Breast epithelium (tissue), 4 donors: ENCODE measurements around the gene CLDND1. TPM values are rescaled to one million over a fixed set of nuclear protein-coding genes. Genes with fewer than 3 reads are reported as not detected.

Experiments used
- DNase-seq, 2 donors: peaks; one replicate each; pipeline ENCODE4 v3.0.0-alpha.2; 2019; ENCODE audit warnings: low spot score in 2 of 2
- H3K27ac ChIP-seq, 2 donors: fragments of 200-600 bp; sonication (generic) in 1 of 2; one replicate each; pipeline ENCODE4 v1.5.1; 2016 to 2019; ENCODE audit warnings: mild to moderate bottlenecking in 1 of 2
- H3K27me3 ChIP-seq, 2 donors: fragments of 200-600 bp; sonication (generic) in 1 of 2; one replicate each; pipeline versions ENCODE4 v1.5.1 to v1.6.0; 2017 to 2019; ENCODE audit warnings: control low read depth in 1 of 2, mild to moderate bottlenecking in 1 of 2
- H3K36me3 ChIP-seq: fragments of 200-600 bp; one replicate; pipeline ENCODE4 v1.5.1; 2019
- H3K4me1 ChIP-seq, 2 donors: fragments of 200-600 bp; sonication (generic); one replicate each; pipeline ENCODE4 v1.5.1; 2016 to 2019; ENCODE audit warnings: control low read depth in 1 of 2
- H3K4me3 ChIP-seq, 3 donors: fragments of 200-600 bp; sonication (generic); 1 replicate in 2 of 3; 2 replicates in 1 of 3; pipeline ENCODE4 v1.5.1; 2016 to 2019; ENCODE audit warnings: mild to moderate bottlenecking in 3 of 3, moderate library complexity in 2 of 3
- H3K9me3 ChIP-seq, 2 donors: fragments of 200-600 bp; sonication (generic) in 1 of 2; one replicate each; pipeline ENCODE4 v1.5.1; 2016 to 2019; ENCODE audit warnings: control low read depth in 1 of 2
- POLR2A ChIP-seq: fragments of 450-650 bp; IDR thresholded peaks from one replicate; pipeline ENCODE4 v1.6.1; 2016; ENCODE audit warnings: antibody characterized with exemption, mild to moderate bottlenecking, moderate library complexity
- POLR2AphosphoS5 ChIP-seq, 3 donors: sonication (generic); formaldehyde crosslinking; IDR thresholded peaks; one replicate each; pipeline ENCODE4 v1.6.1; 2017; ENCODE audit warnings: antibody characterized with exemption in 3 of 3
- intact Hi-C: fragments of 100-400 bp; cut with DNase I; formaldehyde crosslinking; loops from one replicate; pipeline ENCODE4 v1.15.1; 2023; ENCODE audit warnings: low total_unique reads
- total RNA-seq, 3 donors: library from RNA; depleted of rRNA; stranded (reverse); fragments of >200 nt; gene quantifications; one replicate each; pipeline ENCODE4 v1.1.0, GENCODE V29; 2016
- TF ChIP-seq, protein P1 (sequence below), 3 donors: fragments of 450-650 bp; IDR thresholded peaks; one replicate each; pipeline ENCODE4 v1.5.1; 2016 to 2017; ENCODE audit warnings: antibody characterized with exemption in 3 of 3, mild to moderate bottlenecking in 3 of 3, moderate library complexity in 3 of 3

The CLDND1 gene
- total RNA-seq, 3 donors from 2014 or later, result 113 to 121 (median 114) TPM

- Histone ChIP-seq H3K9me3 (peaks cover 26 to 48% of the 10 kb centered on the region in 2 donors), H3K4me1 (no peaks in the 10 kb centered on the region), H3K27me3 (no peaks in the 10 kb centered on the region), H3K36me3 (no peaks in the 10 kb centered on the region), H3K27ac (no peak overlapping the region), H3K4me3 (no peak overlapping the region)
- intact Hi-C loops, result no loop called here
- no peak for DNase-seq
- TF ChIP-seq POLR2A, result no peak
- TF ChIP-seq POLR2AphosphoS5 (IDR thresholded peaks at IDR 0.05), result no peak
- TF ChIP-seq, protein P1, sequence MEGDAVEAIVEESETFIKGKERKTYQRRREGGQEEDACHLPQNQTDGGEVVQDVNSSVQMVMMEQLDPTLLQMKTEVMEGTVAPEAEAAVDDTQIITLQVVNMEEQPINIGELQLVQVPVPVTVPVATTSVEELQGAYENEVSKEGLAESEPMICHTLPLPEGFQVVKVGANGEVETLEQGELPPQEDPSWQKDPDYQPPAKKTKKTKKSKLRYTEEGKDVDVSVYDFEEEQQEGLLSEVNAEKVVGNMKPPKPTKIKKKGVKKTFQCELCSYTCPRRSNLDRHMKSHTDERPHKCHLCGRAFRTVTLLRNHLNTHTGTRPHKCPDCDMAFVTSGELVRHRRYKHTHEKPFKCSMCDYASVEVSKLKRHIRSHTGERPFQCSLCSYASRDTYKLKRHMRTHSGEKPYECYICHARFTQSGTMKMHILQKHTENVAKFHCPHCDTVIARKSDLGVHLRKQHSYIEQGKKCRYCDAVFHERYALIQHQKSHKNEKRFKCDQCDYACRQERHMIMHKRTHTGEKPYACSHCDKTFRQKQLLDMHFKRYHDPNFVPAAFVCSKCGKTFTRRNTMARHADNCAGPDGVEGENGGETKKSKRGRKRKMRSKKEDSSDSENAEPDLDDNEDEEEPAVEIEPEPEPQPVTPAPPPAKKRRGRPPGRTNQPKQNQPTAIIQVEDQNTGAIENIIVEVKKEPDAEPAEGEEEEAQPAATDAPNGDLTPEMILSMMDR (IDR thresholded peaks at IDR 0.05), result no peak
Measured at GRCh38 chr3:98483626-98484025, 39.1 kb downstream of the CLDND1 start.

GRCh38 chr3:98482717-98483482 is 39.8 kb downstream of the CLDND1 start:
- TF ChIP-seq, protein P1 (IDR thresholded peaks at IDR 0.05), result no peak
- no peak for TF ChIP-seq POLR2A
- TF ChIP-seq POLR2AphosphoS5 (IDR thresholded peaks at IDR 0.05), result no peak
- no peaks in the 10 kb centered on the region for H3K4me1 ChIP-seq
- intact Hi-C loops, result no loop called here
- no peaks in the 10 kb centered on the region for H3K36me3 ChIP-seq
- H3K27me3 ChIP-seq, result no peaks in the 10 kb centered on the region
- peaks cover 34 to 47% of the 10 kb centered on the region in 2 donors for H3K9me3 ChIP-seq
- no peak overlapping the region for H3K27ac ChIP-seq
- no peak overlapping the region for H3K4me3 ChIP-seq
- no peak for DNase-seq

Other genes with a start within 250 kb of the CLDND1 start
- not detected for gene OR5H2, start 240.4 kb downstream of the CLDND1 start, total RNA-seq
- gene OR5K4, start 169.0 kb downstream of the CLDND1 start, total RNA-seq, result not detected
- not detected for gene OR5K3, start 132.2 kb downstream of the CLDND1 start, total RNA-seq
- gene OR5K1, start 59.7 kb downstream of the CLDND1 start, total RNA-seq, result not detected
- not detected for gene OR5K2, start 25.2 kb downstream of the CLDND1 start, total RNA-seq
- gene GPR15, start 9.1 kb upstream of the CLDND1 start, total RNA-seq, result 1 to 10 TPM in 1 of 3 donors, under 1 TPM in 1, not detected in 1; 0.59 to 1.6 TPM
- gene CPOX, start 70.7 kb upstream of the CLDND1 start, total RNA-seq, result 10 to 100 TPM; 14.4 to 22.1 (median 15.1) TPM
- 10 to 100 TPM; 16.1 to 52.6 (median 22.1) TPM for gene ST3GAL6, start 240.4 kb upstream of the CLDND1 start, total RNA-seq